Hepatocyte (in vitro differentiated cells): Measurements from ENCODE around the gene OR2A5. TPM values are rescaled to one million over a fixed set of nuclear protein-coding genes. Genes with fewer than 3 reads are reported as not detected.

ENCODE experiments used
- DNase-seq: peaks from one replicate; pipeline ENCODE4 v3.0.0-alpha.2; 2016; ENCODE audit warnings: low spot score
- H2AFZ ChIP-seq: fragments of 200-600 bp; sonication (generic); 2 replicates; pipeline ENCODE4 v1.6.0; 2016; ENCODE audit warnings: antibody characterized with exemption, mild to moderate bottlenecking
- H3K27ac ChIP-seq: fragments of 200-600 bp; sonication (generic); 2 replicates; pipeline ENCODE4 v1.5.1; 2016; ENCODE audit warnings: mild to moderate bottlenecking
- H3K27me3 ChIP-seq: fragments of 200-600 bp; sonication (generic); 2 replicates; pipeline ENCODE4 v1.6.1; 2016
- H3K36me3 ChIP-seq: fragments of 200-600 bp; sonication (generic); replicated peaks from 2 replicates; pipeline ENCODE4 v1.5.1; 2016; ENCODE audit warnings: low read depth; ENCODE audit not compliant: insufficient read depth
- H3K4me1 ChIP-seq: fragments of 200-600 bp; sonication (generic); 2 replicates; pipeline ENCODE4 v1.5.1; 2016; ENCODE audit warnings: mild to moderate bottlenecking, moderate library complexity; ENCODE audit not compliant: insufficient read depth
- H3K4me2 ChIP-seq: fragments of 200-600 bp; sonication (generic); 2 replicates; pipeline ENCODE4 v1.6.0; 2016
- H3K4me3 ChIP-seq: fragments of 200-600 bp; sonication (generic); 2 replicates; pipeline ENCODE4 v1.5.1; 2016; ENCODE audit warnings: mild to moderate bottlenecking
- H3K79me2 ChIP-seq: fragments of 200-600 bp; sonication (generic); 2 replicates; pipeline ENCODE4 v1.6.0; 2017; ENCODE audit warnings: mild to moderate bottlenecking
- H3K9me2 ChIP-seq: fragments of 200-600 bp; sonication (generic); replicated peaks from 2 replicates; pipeline ENCODE4 v1.6.0; 2017; ENCODE audit warnings: mild to moderate bottlenecking; ENCODE audit not compliant: insufficient read depth
- H3K9me3 ChIP-seq: fragments of 200-600 bp; sonication (generic); 2 replicates; pipeline ENCODE4 v1.5.1; 2016; ENCODE audit warnings: low read depth, mild to moderate bottlenecking
- H4K20me1 ChIP-seq: fragments of 200-600 bp; sonication (generic); 2 replicates; pipeline ENCODE4 v1.6.0; 2016; ENCODE audit warnings: mild to moderate bottlenecking; ENCODE audit not compliant: insufficient read depth, poor library complexity, severe bottlenecking
- EZH2 ChIP-seq: fragments of 200-600 bp; sonication (generic); IDR thresholded peaks from 2 replicates; pipeline ENCODE4 v1.6.1; 2016; ENCODE audit warnings: antibody characterized with exemption, mild to moderate bottlenecking, borderline replicate concordance
- EZH2phosphoT487 ChIP-seq: fragments of 200-600 bp; sonication (generic); IDR thresholded peaks from one replicate; pipeline ENCODE4 v1.6.1; 2018; ENCODE audit warnings: antibody characterized with exemption, mild to moderate bottlenecking, low read depth, moderate library complexity; ENCODE audit not compliant: unreplicated experiment, severe bottlenecking
- polyA plus RNA-seq: library from polyadenylated mRNA; unstranded; fragments of >200 nt; fragmentation: Nextera tagmentation; extraction: Ambion mirVana; gene quantifications from 2 replicates; pipeline ENCODE4 v1.2.1, GENCODE V29; 2016
- small RNA-seq: library from RNA; depleted of rRNA; stranded (forward); fragments of <200 nt; gene quantifications from one replicate; pipeline ENCODE3, GENCODE V24; 2014
- total RNA-seq: library from RNA; depleted of rRNA; stranded (reverse); fragments of >200 nt; gene quantifications from 2 replicates; pipeline ENCODE4 v1.2.3, GENCODE V29; 2014
- TF ChIP-seq, protein P1 (sequence below): fragments of 200-600 bp; sonication (generic); IDR thresholded peaks from 2 replicates; pipeline ENCODE4 v1.5.1; 2016; ENCODE audit warnings: antibody characterized with exemption, mild to moderate bottlenecking; ENCODE audit not compliant: poor library complexity

The OR2A5 gene
- total and polyA plus RNA-seq, 2 experiments from 2014 or later = 0.10 to 0.77 TPM

DNA sequence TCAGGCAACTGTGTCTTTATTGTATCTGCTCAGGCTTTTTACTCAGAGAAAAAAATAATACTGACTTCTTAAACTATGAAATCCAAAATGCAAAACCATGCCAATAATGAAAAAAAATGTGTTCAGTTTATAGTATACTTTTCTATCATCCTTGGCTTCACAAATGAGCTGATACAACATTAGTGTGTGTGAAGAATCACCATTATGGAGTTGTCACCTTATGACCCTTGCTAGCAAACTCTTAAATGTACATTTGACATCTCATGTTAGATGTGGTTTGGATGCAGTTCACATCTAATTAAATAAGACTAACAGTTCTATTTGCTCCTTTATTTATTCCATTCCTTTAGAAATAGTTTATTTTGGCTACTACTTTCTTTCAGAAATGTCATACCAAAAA, 56.5 kb downstream of the OR2A5 start:
- TF ChIP-seq, protein P1, sequence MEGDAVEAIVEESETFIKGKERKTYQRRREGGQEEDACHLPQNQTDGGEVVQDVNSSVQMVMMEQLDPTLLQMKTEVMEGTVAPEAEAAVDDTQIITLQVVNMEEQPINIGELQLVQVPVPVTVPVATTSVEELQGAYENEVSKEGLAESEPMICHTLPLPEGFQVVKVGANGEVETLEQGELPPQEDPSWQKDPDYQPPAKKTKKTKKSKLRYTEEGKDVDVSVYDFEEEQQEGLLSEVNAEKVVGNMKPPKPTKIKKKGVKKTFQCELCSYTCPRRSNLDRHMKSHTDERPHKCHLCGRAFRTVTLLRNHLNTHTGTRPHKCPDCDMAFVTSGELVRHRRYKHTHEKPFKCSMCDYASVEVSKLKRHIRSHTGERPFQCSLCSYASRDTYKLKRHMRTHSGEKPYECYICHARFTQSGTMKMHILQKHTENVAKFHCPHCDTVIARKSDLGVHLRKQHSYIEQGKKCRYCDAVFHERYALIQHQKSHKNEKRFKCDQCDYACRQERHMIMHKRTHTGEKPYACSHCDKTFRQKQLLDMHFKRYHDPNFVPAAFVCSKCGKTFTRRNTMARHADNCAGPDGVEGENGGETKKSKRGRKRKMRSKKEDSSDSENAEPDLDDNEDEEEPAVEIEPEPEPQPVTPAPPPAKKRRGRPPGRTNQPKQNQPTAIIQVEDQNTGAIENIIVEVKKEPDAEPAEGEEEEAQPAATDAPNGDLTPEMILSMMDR = no peak
- TF ChIP-seq EZH2phosphoT487 = no peak
- no peak for TF ChIP-seq EZH2
- no peak overlapping the region for H3K4me3 ChIP-seq
- H3K9me2 ChIP-seq = no peaks in the 10 kb centered on the region
- H3K79me2 ChIP-seq = no peaks in the 10 kb centered on the region
- DNase-seq = no peak
- no peak overlapping the region for H3K4me2 ChIP-seq
- H4K20me1 ChIP-seq = no peaks in the 10 kb centered on the region
- H3K27ac ChIP-seq = no peak overlapping the region
- no peaks in the 10 kb centered on the region for H3K27me3 ChIP-seq
- H3K36me3 ChIP-seq = no peaks in the 10 kb centered on the region
- H3K4me1 ChIP-seq = no peaks in the 10 kb centered on the region
- H2AFZ ChIP-seq = no peak overlapping the region
- no peaks in the 10 kb centered on the region for H3K9me3 ChIP-seq

Small RNA genes lying within 50 kb of the gene (small RNA-seq; reads per million reads assigned to genes)
- gene OR2A41P = not detected

Other genes with a start within 250 kb of the OR2A5 start
- gene TCAF1, start 146.8 kb upstream of the OR2A5 start, total RNA-seq = 118 and 121 TPM in 2 replicates
- 57.4 and 59.6 TPM in 2 replicates for gene TCAF1, start 146.8 kb upstream of the OR2A5 start, polyA plus RNA-seq
- not detected in 2 replicates for gene OR2F2, start 113.7 kb upstream of the OR2A5 start, total RNA-seq
- gene OR2F2, start 113.7 kb upstream of the OR2A5 start, polyA plus RNA-seq = not detected in 2 replicates
- 0.04 TPM in 1 of 2 replicates, not detected in the other for gene OR2F1, start 94.1 kb upstream of the OR2A5 start, total RNA-seq
- not detected in 2 replicates for gene OR2F1, start 94.1 kb upstream of the OR2A5 start, polyA plus RNA-seq
- gene OR6B1, start 48.6 kb upstream of the OR2A5 start, total RNA-seq = not detected in 2 replicates
- gene OR6B1, start 48.6 kb upstream of the OR2A5 start, polyA plus RNA-seq = 0.28 TPM in 1 of 2 replicates, not detected in the other
- 0.40 TPM in 1 of 2 replicates, not detected in the other for gene OR2A25, start 20.9 kb downstream of the OR2A5 start, total RNA-seq
- not detected in 2 replicates for gene OR2A25, start 20.9 kb downstream of the OR2A5 start, polyA plus RNA-seq
- 0.24 and 1.0 TPM in 2 replicates for gene OR2A12, start 37.3 kb downstream of the OR2A5 start, total RNA-seq
- gene OR2A12, start 37.3 kb downstream of the OR2A5 start, polyA plus RNA-seq = 0.11 and 0.42 TPM in 2 replicates
- gene OR2A2, start 60.6 kb downstream of the OR2A5 start, total RNA-seq = not detected in 2 replicates
- gene OR2A2, start 60.6 kb downstream of the OR2A5 start, polyA plus RNA-seq = not detected in 2 replicates
- 0.27 TPM in 1 of 2 replicates, not detected in the other for gene OR2A14, start 74.2 kb downstream of the OR2A5 start, total RNA-seq
- gene OR2A14, start 74.2 kb downstream of the OR2A5 start, polyA plus RNA-seq = not detected in 2 replicates
- 5.5 and 5.8 TPM in 2 replicates for gene CTAGE4, start 134.5 kb downstream of the OR2A5 start, total RNA-seq
- 2.2 and 2.3 TPM in 2 replicates for gene CTAGE4, start 134.5 kb downstream of the OR2A5 start, polyA plus RNA-seq
- gene ARHGEF35, start 146.9 kb downstream of the OR2A5 start, total RNA-seq = 14.5 and 17.1 TPM in 2 replicates
- 16.4 and 19.3 TPM in 2 replicates for gene ARHGEF35, start 146.9 kb downstream of the OR2A5 start, polyA plus RNA-seq
- gene OR2A42, start 190.7 kb downstream of the OR2A5 start, total RNA-seq = 0.10 TPM in 1 of 2 replicates, not detected in the other
- gene OR2A42, start 190.7 kb downstream of the OR2A5 start, polyA plus RNA-seq = 0.46 TPM in 1 of 2 replicates, not detected in the other
- gene OR2A7, start 215.8 kb downstream of the OR2A5 start, total RNA-seq = 3.3 and 6.2 TPM in 2 replicates
- 1.6 and 1.9 TPM in 2 replicates for gene OR2A7, start 215.8 kb downstream of the OR2A5 start, polyA plus RNA-seq
- gene CTAGE8, start 220.3 kb downstream of the OR2A5 start, total RNA-seq = 2.5 and 5.2 TPM in 2 replicates
- 2.8 and 3.6 TPM in 2 replicates for gene CTAGE8, start 220.3 kb downstream of the OR2A5 start, polyA plus RNA-seq